Natural killer cell treated with Interleukin-12 subunit alpha and Interleukin-12 subunit beta and Interleukin-15 and Interleukin-18, amount 100 ng/mL, for 72 hours (primary cell): ENCODE data around the gene AATK. TPM values are rescaled to one million over a fixed set of nuclear protein-coding genes. Genes with fewer than 3 reads are reported as not detected.

Source experiments
- ATAC-seq, 2 donors: fragments of 150-1000 bp; cut with Tn5 transposase in 1 of 2; sonication (Bioruptor Pico), chemical (Tn5 transposase) in 1 of 2; 2 replicates each; pipeline ENCODE4 v1.10.0; 2021
- DNase-seq: peaks from one replicate; pipeline ENCODE4 v3.0.0; 2022; ENCODE audit warnings: low spot score
- H3K27ac Mint-ChIP-seq, 2 donors: 1 replicate in 1 of 2; 2 replicates in 1 of 2; pipeline ENCODE4 v1.8.0; 2022; ENCODE audit warnings: mixed read lengths in 2 of 2, mild to moderate bottlenecking in 1 of 2, moderate library complexity in 1 of 2
- H3K27me3 Mint-ChIP-seq, 2 donors: 1 replicate in 1 of 2; 2 replicates in 1 of 2; pipeline ENCODE4 v1.8.0; 2022; ENCODE audit warnings: mixed read lengths in 2 of 2
- H3K36me3 Mint-ChIP-seq: one replicate; pipeline ENCODE4 v1.8.0; 2022; ENCODE audit warnings: mixed read lengths
- H3K4me1 Mint-ChIP-seq, 2 donors: 1 replicate in 1 of 2; 2 replicates in 1 of 2; pipeline ENCODE4 v1.8.0; 2022; ENCODE audit warnings: low read depth in 2 of 2, mixed read lengths in 2 of 2, mild to moderate bottlenecking in 1 of 2
- H3K4me3 Mint-ChIP-seq: one replicate; pipeline ENCODE4 v1.8.0; 2022; ENCODE audit warnings: mixed read lengths
- H3K9me3 Mint-ChIP-seq: 2 replicates; pipeline ENCODE4 v1.8.0; 2022; ENCODE audit warnings: mixed read lengths
- total RNA-seq, 2 donors: library from RNA; stranded (reverse); gene quantifications; one replicate each; pipeline ENCODE4 v1.2.3, GENCODE V29; 2022

AATK gene
- total RNA-seq, 2 donors from 2014 or later: 1.8 to 7.6 TPM

- H3K9me3 Mint-ChIP-seq: no peaks in the 10 kb centered on the region
Measured at GRCh38 chr17:81124377-81124776, 41.6 kb downstream of the AATK start.

GRCh38 chr17:81123052-81124048 is 42.7 kb downstream of the AATK start:
- Mint-ChIP-seq H3K36me3 (no peaks in the 10 kb centered on the region), H3K4me3 (no peak overlapping the region), H3K9me3 (no peaks in the 10 kb centered on the region), H3K27ac (no peak overlapping the region), H3K4me1 (no peaks in the 10 kb centered on the region), H3K27me3 (no peaks in the 10 kb centered on the region)
- ATAC-seq (no peak), DNase-seq (no peak)

More at GRCh38 chr17:81124377-81124776, 41.6 kb downstream of the AATK start:
- no peak overlapping the region for H3K4me3 Mint-ChIP-seq
- no peak for ATAC-seq
- H3K4me1 Mint-ChIP-seq: no peaks in the 10 kb centered on the region
- no peak overlapping the region for H3K27ac Mint-ChIP-seq
- H3K36me3 Mint-ChIP-seq: no peaks in the 10 kb centered on the region
- H3K27me3 Mint-ChIP-seq: no peaks in the 10 kb centered on the region
- DNase-seq: no peak

- Mint-ChIP-seq H3K27me3 (no peaks in the 10 kb centered on the region), H3K4me3 (no peak overlapping the region), H3K4me1 (no peaks in the 10 kb centered on the region), H3K27ac (no peak overlapping the region), H3K9me3 (no peaks in the 10 kb centered on the region), H3K36me3 (no peaks in the 10 kb centered on the region)
- DNase-seq: no peak
- ATAC-seq: no peak
Measured at GRCh38 chr17:81121841-81122733, 43.9 kb downstream of the AATK start.

- no peaks in the 10 kb centered on the region for H3K36me3 Mint-ChIP-seq
- no peaks in the 10 kb centered on the region for H3K4me1 Mint-ChIP-seq
- no peaks in the 10 kb centered on the region for H3K27me3 Mint-ChIP-seq
- H3K9me3 Mint-ChIP-seq: no peaks in the 10 kb centered on the region
- DNase-seq (no peak), ATAC-seq (no peak)
- no peak overlapping the region for H3K27ac Mint-ChIP-seq
- H3K4me3 Mint-ChIP-seq: no peak overlapping the region
Measured at GRCh38 chr17:81120695-81121621, 45.1 kb downstream of the AATK start.

- no peaks in the 10 kb centered on the region for H3K9me3 Mint-ChIP-seq
- H3K27ac Mint-ChIP-seq: no peak overlapping the region
- no peaks in the 10 kb centered on the region for H3K27me3 Mint-ChIP-seq
- no peak overlapping the region for H3K4me3 Mint-ChIP-seq
- no peaks in the 10 kb centered on the region for H3K4me1 Mint-ChIP-seq
- ATAC-seq: no peak
- H3K36me3 Mint-ChIP-seq: no peaks in the 10 kb centered on the region
- no peak for DNase-seq
Measured at GRCh38 chr17:81120149-81120484, 45.9 kb downstream of the AATK start.

GRCh38 chr17:81119223-81120148 is 46.5 kb downstream of the AATK start:
- DNase-seq (peak; percentile 88), ATAC-seq (peak; percentile 80 to 91)
- Mint-ChIP-seq H3K36me3 (no peaks in the 10 kb centered on the region), H3K4me3 (peak overlapping the region; percentile 63), H3K9me3 (no peaks in the 10 kb centered on the region), H3K4me1 (no peaks in the 10 kb centered on the region), H3K27ac (no peak overlapping the region), H3K27me3 (no peaks in the 10 kb centered on the region)

- no peaks in the 10 kb centered on the region for H3K4me1 Mint-ChIP-seq
- ATAC-seq: no peak
- H3K27ac Mint-ChIP-seq: no peak overlapping the region
Measured at GRCh38 chr17:81118308-81119221, 47.5 kb downstream of the AATK start.

GRCh38 chr17:81117672-81118198 is 48.3 kb downstream of the AATK start:
- H3K4me3 Mint-ChIP-seq: no peak overlapping the region
- H3K4me1 Mint-ChIP-seq: no peaks in the 10 kb centered on the region
- DNase-seq (no peak), ATAC-seq (no peak)
- no peaks in the 10 kb centered on the region for H3K36me3 Mint-ChIP-seq
- H3K9me3 Mint-ChIP-seq: no peaks in the 10 kb centered on the region
- H3K27ac Mint-ChIP-seq: no peak overlapping the region
- H3K27me3 Mint-ChIP-seq: no peaks in the 10 kb centered on the region

More at GRCh38 chr17:81118308-81119221, 47.5 kb downstream of the AATK start:
- Mint-ChIP-seq H3K27me3 (no peaks in the 10 kb centered on the region), H3K4me3 (peak overlapping the region; percentile 53), H3K9me3 (no peaks in the 10 kb centered on the region), H3K36me3 (no peaks in the 10 kb centered on the region)
- no peak for DNase-seq

- Mint-ChIP-seq H3K27me3 (no peaks in the 10 kb centered on the region), H3K9me3 (no peaks in the 10 kb centered on the region), H3K36me3 (no peaks in the 10 kb centered on the region), H3K4me3 (no peak overlapping the region), H3K27ac (no peak overlapping the region), H3K4me1 (no peaks in the 10 kb centered on the region)
- DNase-seq: no peak
- ATAC-seq: no peak
Measured at GRCh38 chr17:81116704-81117103, 49.3 kb downstream of the AATK start.

- no peak overlapping the region for H3K27ac Mint-ChIP-seq
- DNase-seq: no peak
- H3K4me3 Mint-ChIP-seq: no peak overlapping the region
- H3K36me3 Mint-ChIP-seq: no peaks in the 10 kb centered on the region
- no peaks in the 10 kb centered on the region for H3K4me1 Mint-ChIP-seq
- H3K27me3 Mint-ChIP-seq: no peaks in the 10 kb centered on the region
- H3K9me3 Mint-ChIP-seq: no peaks in the 10 kb centered on the region
- ATAC-seq: no peak
Measured at GRCh38 chr17:81115749-81116464, 50.1 kb downstream of the AATK start.

- no peaks in the 10 kb centered on the region for H3K9me3 Mint-ChIP-seq
- H3K36me3 Mint-ChIP-seq: no peaks in the 10 kb centered on the region
- no peak overlapping the region for H3K4me3 Mint-ChIP-seq
- no peak overlapping the region for H3K27ac Mint-ChIP-seq
- ATAC-seq: no peak
- H3K27me3 Mint-ChIP-seq: no peaks in the 10 kb centered on the region
- no peaks in the 10 kb centered on the region for H3K4me1 Mint-ChIP-seq
- no peak for DNase-seq
Measured at GRCh38 chr17:81115219-81115618, 50.8 kb downstream of the AATK start.
